GM18907 (cell line): Measurements from ENCODE around the gene KLHL13.
"Not testable (repeated sequence)": the region's sequence is repeated elsewhere in the genome, so short reads cannot be mapped to it uniquely, and the experiment has no call there.

Experiments used
- ATAC-seq: cut with Tn5 transposase; IDR thresholded peaks from one replicate; pipeline ENCODE4 v1.9.1; 2021; ENCODE audit warnings: mild to moderate bottlenecking, moderate library complexity; ENCODE audit not compliant: unreplicated experiment

KLHL13 gene, protein sequence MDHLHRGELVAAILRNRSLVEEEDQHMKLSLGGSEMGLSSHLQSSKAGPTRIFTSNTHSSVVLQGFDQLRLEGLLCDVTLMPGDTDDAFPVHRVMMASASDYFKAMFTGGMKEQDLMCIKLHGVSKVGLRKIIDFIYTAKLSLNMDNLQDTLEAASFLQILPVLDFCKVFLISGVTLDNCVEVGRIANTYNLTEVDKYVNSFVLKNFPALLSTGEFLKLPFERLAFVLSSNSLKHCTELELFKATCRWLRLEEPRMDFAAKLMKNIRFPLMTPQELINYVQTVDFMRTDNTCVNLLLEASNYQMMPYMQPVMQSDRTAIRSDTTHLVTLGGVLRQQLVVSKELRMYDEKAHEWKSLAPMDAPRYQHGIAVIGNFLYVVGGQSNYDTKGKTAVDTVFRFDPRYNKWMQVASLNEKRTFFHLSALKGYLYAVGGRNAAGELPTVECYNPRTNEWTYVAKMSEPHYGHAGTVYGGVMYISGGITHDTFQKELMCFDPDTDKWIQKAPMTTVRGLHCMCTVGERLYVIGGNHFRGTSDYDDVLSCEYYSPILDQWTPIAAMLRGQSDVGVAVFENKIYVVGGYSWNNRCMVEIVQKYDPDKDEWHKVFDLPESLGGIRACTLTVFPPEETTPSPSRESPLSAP

DNA sequence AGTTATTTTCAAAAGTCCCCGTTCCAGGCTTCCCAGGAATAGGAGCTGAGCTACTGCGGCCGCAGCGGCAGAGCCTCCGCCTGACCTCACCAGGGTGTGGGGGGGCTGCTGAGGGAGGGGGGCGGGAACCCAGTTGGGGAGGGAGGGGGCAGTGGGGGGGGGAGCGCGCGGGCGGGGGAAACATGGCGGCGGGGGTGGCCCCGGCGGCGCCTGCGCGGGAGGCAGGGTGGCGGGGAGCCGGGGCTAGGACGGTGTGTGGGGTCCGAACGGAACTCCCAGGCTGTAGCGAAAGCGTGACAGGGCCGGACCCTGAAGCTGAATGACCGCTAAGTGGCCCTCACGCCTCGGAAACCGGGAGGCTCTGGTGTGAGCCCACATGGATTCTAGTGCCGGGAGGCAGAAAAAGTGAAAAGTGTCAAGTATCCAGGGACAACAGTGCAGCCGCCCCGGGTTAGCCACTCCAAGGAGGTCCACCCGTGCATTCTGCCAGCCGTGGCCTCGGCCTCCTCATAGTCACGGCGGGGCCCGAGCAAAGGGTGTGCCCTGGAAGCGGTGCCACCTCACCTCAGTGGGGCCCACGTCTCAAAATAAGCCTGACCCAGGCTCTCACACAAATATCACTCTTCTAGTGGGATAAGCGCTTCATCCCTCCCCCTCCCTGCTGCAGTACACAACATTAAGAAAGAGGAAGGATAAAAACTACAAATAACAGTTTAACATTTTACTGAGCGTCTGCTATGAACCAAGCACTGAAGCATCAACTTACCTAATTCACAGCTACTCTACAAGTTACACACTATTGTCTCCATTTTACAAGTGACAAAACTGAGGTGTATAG, at the start of gene KLHL13:
Gene KLHL13, minus strand, starts transcription at position 98 of the 838 bp plus-strand sequence. CDS start 88,337 bp downstream, outside the sequence.
- no peak for ATAC-seq

DNA sequence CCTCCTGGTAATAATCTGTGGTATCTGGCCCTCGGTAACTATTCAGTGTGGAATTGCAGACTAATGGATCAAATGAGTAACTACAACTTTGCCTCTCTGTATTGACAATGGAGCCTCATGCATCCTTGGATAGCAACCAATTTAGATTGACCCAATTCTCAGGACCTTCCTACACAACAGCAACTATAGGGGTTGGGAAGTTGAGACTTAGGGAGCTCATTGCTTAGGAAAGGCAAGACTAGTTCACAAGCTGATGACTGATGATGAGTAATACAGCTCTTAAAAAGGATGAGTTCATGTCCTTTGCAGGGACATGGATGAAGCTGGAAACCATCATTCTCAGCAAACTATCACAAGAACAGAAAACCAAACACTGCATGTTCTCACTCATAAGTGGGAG, 47.5 kb upstream of the KLHL13 start:
- no peak for ATAC-seq

DNA sequence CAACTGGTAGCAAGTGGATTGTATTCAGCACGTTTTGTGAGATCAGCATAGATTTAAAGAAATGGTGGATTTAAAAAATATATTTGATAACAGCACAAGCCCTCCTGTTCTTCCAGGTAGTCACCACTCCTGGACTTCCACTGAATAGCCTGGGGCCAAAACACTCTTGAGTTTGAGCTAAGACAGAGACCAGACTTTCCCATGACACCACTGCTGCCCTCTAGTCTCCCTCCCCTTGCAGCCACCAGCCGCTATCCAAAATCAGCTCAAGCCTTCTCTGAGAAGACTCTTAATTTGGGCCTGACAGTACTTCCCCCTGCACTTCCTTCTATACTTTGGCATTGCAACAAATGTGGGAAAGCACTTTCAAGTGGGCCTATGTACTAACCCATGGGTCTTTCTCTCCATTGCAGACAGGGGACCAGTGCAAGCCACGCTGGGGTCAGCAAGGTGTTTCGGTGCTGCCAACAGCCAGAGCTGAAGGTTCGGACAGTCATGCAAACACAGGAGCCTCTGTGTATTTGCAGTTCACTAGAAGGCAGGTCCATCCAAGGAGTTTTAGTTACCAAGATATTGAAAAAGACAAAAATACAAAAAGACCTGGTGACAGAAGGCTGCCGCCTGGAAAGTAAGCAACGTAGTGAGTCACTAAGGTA, 40.5 kb upstream of the KLHL13 start:
- ATAC-seq = no peak

DNA sequence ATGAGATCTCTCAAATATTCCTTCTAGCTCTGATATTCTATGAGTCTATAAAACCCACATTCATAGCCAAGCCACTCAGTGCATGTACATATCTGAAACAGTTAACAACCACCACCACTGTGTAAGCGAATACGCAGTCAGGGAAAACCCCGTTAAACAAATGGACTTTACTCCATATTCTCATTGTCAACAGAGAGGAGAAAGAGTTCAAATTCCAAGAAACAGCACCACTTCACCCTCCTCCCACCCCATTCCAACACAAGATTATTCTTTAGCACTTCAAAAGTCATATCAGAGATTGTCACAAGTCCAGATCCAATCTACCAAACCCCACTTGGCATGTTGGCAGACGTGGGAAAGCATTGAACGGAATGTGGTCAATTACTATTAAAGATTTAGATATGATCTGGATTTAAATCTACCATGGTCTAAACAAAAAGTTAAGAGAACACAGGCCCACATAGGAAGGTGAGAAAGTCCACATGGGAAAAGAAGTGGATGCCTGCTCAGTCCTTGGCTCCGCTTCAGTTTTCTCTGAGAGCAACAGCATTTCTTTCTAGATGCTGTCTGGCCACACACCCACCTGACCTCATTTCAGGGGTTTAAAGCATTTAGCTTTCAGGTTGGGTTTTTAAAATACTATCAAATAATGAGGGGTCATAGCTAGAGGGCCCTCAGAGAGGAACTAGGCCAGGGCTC, 39.8 kb upstream of the KLHL13 start:
- ATAC-seq = no peak

DNA sequence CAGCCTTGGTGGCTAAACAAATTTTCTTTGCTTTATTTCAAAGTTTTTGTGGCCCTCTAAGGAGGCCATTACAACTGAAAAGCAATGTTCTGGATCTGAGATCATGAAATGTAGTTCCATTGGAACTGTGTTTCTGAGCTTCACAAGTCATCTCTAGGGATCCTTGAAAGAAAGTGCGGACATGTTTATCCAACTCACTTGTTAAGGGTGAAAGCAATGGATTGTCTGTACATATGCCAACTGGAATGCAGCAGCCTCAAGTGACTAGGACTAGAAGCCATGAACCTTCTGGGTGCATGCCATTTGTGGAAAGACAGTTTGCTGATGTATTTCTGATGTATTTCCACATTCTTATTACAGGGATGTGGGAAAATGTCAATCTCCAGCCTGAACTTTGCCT, 36.7 kb upstream of the KLHL13 start:
- no peak for ATAC-seq

DNA sequence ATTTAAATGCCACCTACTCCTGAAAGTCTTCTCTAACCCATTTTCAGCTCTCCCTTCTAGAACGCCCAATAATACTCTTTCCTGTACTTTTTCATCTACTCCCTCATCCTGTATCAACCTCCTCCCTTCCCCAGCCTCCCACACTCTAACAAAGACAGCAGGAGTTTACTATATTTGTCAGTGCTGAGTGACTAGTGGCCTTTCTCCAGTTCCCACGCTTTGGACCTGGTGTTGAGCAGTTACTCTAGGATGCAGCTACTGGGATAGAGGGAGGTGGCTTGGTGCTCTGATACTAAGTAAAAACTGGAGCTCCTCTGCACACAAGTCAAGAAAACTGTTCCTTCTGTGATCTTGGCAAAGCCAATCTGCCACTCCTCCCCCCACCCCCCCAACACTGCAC, 36.1 kb upstream of the KLHL13 start:
- no peak for ATAC-seq

DNA sequence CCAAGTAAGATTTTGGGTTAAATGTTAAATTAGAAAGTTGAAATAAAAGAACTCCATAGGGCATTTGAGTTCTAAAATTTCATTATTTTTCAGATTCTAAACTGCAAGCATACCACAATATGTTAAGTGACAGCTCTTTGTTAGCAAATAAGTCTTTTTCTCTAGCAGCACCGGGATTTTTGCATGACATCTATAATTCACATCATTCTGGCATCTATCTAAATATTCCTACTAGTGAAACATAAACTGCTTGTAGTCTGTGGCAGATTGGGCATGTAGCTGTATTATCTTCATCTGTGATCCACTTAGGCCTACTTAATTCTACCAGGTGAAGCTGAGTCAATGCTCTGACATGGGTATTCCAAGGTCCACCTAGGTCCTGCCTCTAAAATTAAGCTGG, 32.1 kb upstream of the KLHL13 start:
- ATAC-seq = no peak

DNA sequence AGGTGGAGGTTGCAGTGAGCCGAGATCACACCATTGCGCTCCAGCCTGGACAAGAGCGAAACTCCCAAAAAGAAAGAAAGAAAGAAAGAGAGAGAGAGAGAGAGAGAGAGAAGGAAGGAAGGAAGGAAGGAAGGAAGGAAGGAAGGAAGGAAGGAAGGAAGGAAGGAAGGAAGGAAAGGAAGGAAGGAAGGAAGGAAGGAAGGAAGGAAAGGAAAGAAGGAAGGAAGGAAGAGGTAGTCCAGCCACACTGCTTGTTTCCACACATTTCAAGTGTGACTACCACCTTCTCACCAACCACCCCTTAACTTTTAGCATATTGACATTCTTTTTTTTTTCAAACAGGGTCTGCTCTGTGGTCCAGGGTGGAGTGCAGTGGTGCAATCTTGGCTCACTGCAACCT, 31.2 kb upstream of the KLHL13 start:
- not testable (repeated sequence) for ATAC-seq

DNA sequence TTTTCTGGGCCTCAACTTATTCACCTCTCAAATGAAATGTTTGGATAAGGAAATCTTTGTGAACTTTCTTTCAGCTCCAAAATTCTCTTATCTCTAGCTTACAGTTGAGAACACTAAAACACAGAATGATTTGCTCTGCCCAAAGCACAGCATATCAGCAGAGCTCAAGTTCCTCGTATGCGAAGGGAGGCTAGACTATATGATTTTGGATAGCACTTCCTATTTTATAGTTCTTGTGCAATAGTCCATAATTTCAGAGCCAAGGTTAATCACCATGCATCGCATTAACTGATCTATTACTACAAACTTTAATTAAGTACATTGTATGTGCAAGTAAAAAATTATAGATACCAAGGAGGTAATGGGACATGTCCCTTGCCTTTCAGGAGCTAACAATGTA, 27.0 kb upstream of the KLHL13 start:
- no peak for ATAC-seq

DNA sequence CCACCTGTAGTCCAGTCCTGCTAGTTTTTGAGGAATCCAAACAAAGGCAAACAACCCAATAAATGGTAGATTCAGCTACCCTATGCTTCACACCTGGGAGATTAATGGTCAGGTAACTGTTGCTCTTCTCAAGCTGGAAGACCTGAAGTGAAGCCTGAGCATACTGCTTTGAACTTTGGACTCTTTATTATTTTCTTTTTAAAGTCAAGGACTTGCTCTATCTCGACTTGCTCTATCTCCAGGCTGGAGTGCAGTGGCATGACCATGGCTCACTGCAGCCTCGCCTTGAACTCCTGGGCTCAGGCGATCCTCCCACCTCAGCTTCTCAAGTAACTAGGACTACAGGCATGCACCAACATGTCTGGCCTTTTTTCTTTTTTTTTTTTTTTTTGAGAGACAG, 14.7 kb upstream of the KLHL13 start:
- ATAC-seq = no peak

DNA sequence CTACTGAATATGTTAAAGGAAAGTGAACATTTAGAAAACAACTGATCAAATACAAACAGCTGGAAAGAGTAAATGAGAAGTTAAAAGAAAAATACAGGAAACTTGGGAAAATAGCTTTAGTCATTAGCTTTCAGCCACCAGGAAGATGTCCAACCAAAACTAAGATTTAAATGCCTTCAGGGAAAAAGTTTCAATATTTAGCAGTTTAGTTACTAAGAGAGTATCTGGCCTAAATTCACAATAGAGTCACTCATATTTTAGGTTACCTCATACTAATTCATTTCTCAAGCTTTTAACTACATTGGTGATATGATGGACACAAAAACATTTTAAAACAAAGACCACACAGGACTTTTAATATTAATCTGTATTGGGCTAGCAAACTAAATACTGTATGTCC, 13.1 kb upstream of the KLHL13 start:
- no peak for ATAC-seq

DNA sequence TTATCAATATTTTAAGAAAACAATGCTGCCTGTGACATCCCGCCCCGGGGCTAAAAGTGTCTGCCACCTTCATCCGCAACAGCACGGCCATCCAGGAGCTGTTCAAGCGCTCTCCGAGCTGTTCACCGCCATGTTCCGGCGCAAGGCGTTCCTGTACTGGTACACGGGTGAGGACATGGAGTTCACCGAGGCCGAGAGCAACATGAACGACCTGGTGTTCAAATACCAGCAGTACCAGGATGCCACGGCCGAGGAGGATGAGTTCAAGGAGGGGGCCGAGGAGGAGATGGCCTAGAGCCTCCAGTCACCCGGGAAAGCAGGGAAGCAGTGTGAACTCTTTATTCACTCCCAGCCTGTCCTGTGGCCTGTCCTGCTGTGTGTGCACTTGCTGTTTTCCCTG, 12.1 kb upstream of the KLHL13 start:
- ATAC-seq = no peak

DNA sequence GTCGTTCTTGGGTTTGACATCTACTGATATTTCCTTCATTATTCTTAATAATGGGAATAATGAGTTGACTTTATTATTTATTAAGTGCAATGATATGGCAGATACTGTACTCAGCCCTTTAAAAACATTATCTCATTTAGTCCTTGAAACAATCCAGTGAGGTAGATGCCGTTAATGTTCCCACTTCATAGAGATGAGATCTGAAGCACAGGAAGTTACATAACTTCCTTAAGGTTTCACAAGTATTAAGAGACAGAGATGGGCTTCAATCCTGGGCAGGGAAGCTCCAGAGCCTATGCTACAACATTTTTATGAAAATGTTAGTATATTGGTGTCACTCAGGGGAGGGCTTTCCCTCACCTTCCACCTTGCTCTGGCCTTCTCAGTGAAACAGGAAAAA, 9.7 kb upstream of the KLHL13 start:
- ATAC-seq = no peak

DNA sequence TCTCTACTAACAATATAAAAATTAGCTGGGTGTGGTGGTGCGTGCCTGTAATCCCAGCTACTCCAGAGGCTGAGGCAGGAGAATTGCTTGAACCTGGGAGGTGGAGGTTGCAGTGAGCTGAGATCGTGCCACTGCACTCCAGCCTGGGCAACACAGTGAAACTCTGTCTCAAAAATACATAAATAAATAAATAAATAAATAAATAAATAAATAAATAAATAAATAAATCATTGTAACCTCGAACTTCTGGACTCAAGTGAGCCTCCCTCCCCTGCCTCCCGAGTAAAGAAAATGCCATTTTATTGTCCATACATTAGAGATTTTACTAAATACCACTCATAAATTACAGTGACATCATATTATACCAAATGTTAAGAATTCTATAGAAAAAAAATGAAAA, 7.6 kb upstream of the KLHL13 start:
- ATAC-seq = not testable (repeated sequence)

DNA sequence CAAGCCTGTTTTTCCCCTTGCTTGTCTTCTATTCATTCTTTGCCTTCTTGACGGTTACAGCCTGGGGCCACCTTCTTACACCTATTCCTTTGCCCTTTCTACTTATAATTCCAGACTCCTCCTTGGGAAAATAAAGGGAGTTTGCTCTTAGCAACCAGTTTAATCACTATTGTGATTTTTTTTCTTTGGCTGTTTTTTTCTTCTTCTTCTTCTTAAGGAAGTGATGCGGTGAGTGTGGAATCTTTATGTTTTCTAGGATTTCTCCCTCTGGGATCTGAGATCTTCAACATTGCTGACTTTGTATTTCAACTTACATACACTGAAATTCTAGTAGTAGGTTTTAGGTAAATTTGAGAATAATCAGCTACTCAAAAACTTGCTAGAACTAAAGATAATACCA, 1.1 kb upstream of the KLHL13 start:
- ATAC-seq = no peak

DNA sequence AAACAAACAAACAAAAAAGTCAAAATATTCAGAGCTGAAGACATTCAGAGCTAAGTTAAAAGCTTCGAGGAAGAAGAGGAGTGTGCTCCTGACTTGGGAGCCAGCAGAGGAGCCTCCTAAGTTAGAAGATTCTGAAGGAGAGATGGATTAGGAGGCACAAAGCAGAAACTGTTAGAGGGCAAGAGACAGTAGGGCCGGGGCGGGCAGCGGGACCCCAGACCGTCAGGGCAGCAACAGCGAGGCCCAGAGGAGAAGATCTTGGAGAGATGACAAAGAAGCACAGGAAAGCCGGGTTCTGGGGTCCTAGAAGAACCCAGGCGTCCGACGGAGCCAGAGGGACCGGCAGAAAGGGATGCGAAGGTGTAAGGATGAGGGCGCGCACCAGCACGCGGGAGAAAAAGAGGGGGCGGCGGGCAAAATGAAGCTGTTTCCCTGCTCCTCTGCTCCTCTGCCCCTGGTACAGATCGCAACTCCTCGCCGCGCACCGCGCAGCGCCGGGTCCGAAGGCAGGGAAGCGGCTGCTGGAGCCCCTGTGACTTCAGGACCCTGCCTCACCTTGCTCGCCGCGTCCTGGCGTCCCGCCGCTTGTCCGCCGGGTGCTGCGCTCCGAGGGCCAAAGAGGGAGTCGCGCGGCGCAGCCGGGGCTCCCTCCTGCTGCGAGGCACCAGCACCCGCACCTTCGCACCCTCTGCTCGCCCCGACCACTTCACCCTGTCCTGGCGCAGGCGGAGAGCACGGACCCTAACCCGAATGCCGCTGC, 477 bp downstream of the KLHL13 start:
- ATAC-seq = no peak

DNA sequence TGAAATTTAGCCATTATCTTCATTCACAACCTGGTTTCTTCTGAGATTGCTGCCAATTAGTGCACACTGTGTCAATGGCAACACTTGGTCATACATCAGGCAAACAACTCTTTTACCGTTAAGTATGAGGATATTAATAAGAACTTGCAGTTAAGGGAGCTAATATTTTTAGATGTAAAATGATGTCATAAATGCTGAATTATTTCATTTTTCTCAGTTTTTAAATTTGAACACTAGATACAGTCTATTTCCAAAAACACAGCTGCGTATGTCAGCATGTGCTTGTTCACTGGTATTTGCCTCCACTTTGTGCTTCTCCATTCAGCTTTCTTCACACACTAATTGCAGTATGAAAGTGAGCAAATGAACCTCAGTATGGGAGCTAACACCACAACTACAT, 1.6 kb downstream of the KLHL13 start:
- no peak for ATAC-seq

DNA sequence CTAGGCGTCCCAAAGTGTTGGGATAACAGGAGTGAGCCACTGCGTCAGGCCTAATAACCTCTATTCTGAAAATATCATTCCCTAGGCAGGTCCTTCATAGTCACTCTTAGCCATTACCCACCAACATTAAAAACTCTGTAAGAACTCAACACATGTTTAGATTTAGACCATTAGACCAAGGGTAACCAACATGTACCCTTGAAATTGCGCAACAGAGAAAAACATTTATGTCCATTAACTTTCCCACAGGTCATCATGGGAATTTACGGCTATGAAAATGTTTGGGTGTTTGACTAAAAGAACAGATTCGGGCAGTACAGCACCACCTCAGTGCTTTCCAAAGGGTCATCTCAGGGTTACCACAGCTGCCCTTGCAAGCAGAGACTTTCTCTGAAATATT, 7.5 kb downstream of the KLHL13 start:
- ATAC-seq = no peak

DNA sequence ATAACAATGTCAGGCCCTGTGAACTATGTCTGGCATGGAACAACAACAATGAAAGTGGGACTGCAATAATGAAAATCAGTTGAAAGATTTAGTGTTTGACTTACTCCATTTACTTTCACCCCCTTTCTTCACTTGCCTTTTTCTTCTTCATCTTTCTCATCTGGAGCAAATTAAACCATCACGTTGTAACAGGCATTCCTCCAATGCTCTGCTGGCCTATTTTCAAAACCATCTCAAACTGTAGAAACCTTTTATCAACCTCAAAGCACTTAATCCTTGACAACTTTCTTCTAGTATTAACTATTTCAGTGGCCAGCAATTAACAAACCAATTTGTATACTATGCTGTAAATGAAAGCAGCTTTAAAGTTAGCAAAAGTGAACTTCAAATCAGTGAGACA, 8.3 kb downstream of the KLHL13 start:
- no peak for ATAC-seq

DNA sequence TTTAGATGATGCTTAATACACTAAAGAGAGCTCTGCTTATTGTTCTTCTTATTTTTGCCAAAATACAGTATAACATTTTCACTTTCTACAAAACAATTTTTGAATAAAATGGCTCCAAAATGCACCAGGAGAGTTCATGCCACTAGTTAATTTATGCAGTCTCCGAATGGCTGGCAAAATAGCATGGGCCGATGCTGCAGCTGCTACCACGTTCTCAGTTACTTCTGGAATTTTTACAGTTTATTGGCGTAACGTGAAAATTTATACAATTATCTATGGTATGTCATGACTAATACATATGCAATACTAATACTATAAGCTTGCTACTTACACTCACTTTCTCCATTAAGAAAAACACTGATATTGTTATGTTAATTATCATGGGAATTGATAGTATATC, 16.5 kb downstream of the KLHL13 start:
- no peak for ATAC-seq
